GM18867 (cell line): Measurements from ENCODE around the gene DGCR2.
"Not testable (repeated sequence)": the region's sequence is repeated elsewhere in the genome, so short reads cannot be mapped to it uniquely, and the experiment has no call there.

Source experiments
- ATAC-seq: cut with Tn5 transposase; IDR thresholded peaks from one replicate; pipeline ENCODE4 v1.9.1; 2021; ENCODE audit warnings: mild to moderate bottlenecking, moderate library complexity; ENCODE audit not compliant: unreplicated experiment

The DGCR2 gene

GRCh38 chr22:19084586-19084985, 37.6 kb downstream of the DGCR2 start:
- not testable (repeated sequence) for ATAC-seq

- not testable (repeated sequence) for ATAC-seq
These were observed 38.1 kb downstream of the DGCR2 start for GRCh38 chr22:19084126-19084525.

GRCh38 chr22:19082793-19083192, 39.4 kb downstream of the DGCR2 start:
- no peak for ATAC-seq

GRCh38 chr22:19082101-19082500, 40.1 kb downstream of the DGCR2 start:
- no peak for ATAC-seq

- ATAC-seq, result no peak
These were observed 40.9 kb downstream of the DGCR2 start for GRCh38 chr22:19081351-19081750.

GRCh38 chr22:19080853-19081252, 41.4 kb downstream of the DGCR2 start:
- no peak for ATAC-seq

- ATAC-seq, result no peak
These were observed 42.5 kb downstream of the DGCR2 start for GRCh38 chr22:19079691-19080090.

- no peak for ATAC-seq
These were observed 46.8 kb downstream of the DGCR2 start for GRCh38 chr22:19075404-19075803.

GRCh38 chr22:19072853-19073252, 49.4 kb downstream of the DGCR2 start:
- ATAC-seq, result not testable (repeated sequence)

- ATAC-seq, result no peak
These were observed 51.6 kb downstream of the DGCR2 start for GRCh38 chr22:19070397-19071169.

GRCh38 chr22:19069451-19069850, 52.8 kb downstream of the DGCR2 start:
- no peak for ATAC-seq

- no peak for ATAC-seq
These were observed 53.4 kb downstream of the DGCR2 start for GRCh38 chr22:19068784-19069271.

GRCh38 chr22:19067696-19068348, 54.4 kb downstream of the DGCR2 start:
- ATAC-seq, result no peak

GRCh38 chr22:19066531-19067271, 55.5 kb downstream of the DGCR2 start:
- ATAC-seq, result no peak

GRCh38 chr22:19065929-19066328, 56.3 kb downstream of the DGCR2 start:
- no peak for ATAC-seq

- ATAC-seq, result no peak
These were observed 56.8 kb downstream of the DGCR2 start for GRCh38 chr22:19065298-19065859.

- ATAC-seq, result no peak
These were observed 57.7 kb downstream of the DGCR2 start for GRCh38 chr22:19064354-19065054.

GRCh38 chr22:19063581-19064353, 58.4 kb downstream of the DGCR2 start:
- no peak for ATAC-seq

GRCh38 chr22:19062943-19063308, 59.3 kb downstream of the DGCR2 start:
- ATAC-seq, result no peak
